Astrocyte (in vitro differentiated cells and primary cell): Measurements from ENCODE around the gene TCERG1. TPM values are rescaled to one million over a fixed set of nuclear protein-coding genes. Genes with fewer than 3 reads are reported as not detected.

ENCODE experiments used
- DNase-seq: peaks from one replicate; pipeline ENCODE4 v3.0.0-alpha.2; 2010; ENCODE audit warnings: low read depth
- FAIRE-seq: peaks from 2 replicates; lab custom pipeline; 2011; peaks lifted over from hg19 to GRCh38; lab: Jason Lieb, UNC
- H2AFZ ChIP-seq: 2 replicates; pipeline ENCODE4 v1.6.0; 2012; ENCODE audit warnings: low read depth, low read length, inconsistent platforms
- H3K27ac ChIP-seq: 2 replicates; pipeline ENCODE4 v1.5.1; 2011; ENCODE audit warnings: low read depth, low read length, inconsistent platforms
- H3K27me3 ChIP-seq: 2 replicates; pipeline ENCODE4 v1.6.0; 2011; ENCODE audit warnings: low read length, inconsistent platforms; ENCODE audit not compliant: insufficient read depth
- H3K36me3 ChIP-seq: 2 replicates; pipeline ENCODE4 v1.5.1; 2011; ENCODE audit warnings: low read length, inconsistent platforms; ENCODE audit not compliant: insufficient read depth
- H3K4me1 ChIP-seq: 2 replicates; pipeline ENCODE4 v1.5.1; 2011; ENCODE audit warnings: low read length, inconsistent platforms; ENCODE audit not compliant: insufficient read depth
- H3K4me2 ChIP-seq: 2 replicates; pipeline ENCODE4 v1.6.0; 2012; ENCODE audit warnings: low read length, inconsistent platforms
- H3K4me3 ChIP-seq: 2 replicates; pipeline ENCODE4 v1.5.1; 2011; ENCODE audit warnings: low read depth, mild to moderate bottlenecking, low read length, inconsistent platforms; ENCODE audit not compliant: insufficient read depth
- H3K79me2 ChIP-seq: 2 replicates; pipeline ENCODE4 v1.6.0; 2012; ENCODE audit warnings: mild to moderate bottlenecking, low read length, inconsistent platforms; ENCODE audit not compliant: insufficient read depth
- H3K9ac ChIP-seq: 2 replicates; pipeline ENCODE4 v1.6.0; 2012; ENCODE audit warnings: mild to moderate bottlenecking, low read length, inconsistent platforms
- H3K9me3 ChIP-seq: 2 replicates; pipeline ENCODE4 v1.5.1; 2012; ENCODE audit warnings: low read depth, mild to moderate bottlenecking, low read length, inconsistent platforms; ENCODE audit not compliant: insufficient read depth
- H4K20me1 ChIP-seq: 2 replicates; pipeline ENCODE4 v1.6.0; 2012; ENCODE audit warnings: low read length, inconsistent platforms; ENCODE audit not compliant: insufficient read depth
- H3K27ac Mint-ChIP-seq: one replicate; pipeline ENCODE4 v1.8.0; 2021; ENCODE audit warnings: mild to moderate bottlenecking, mixed read lengths; ENCODE audit not compliant: unreplicated experiment
- H3K27me3 Mint-ChIP-seq: one replicate; pipeline ENCODE4 v1.8.0; 2021; ENCODE audit warnings: low read depth, mixed read lengths; ENCODE audit not compliant: unreplicated experiment
- H3K36me3 Mint-ChIP-seq: one replicate; pipeline ENCODE4 v1.8.0; 2021; ENCODE audit warnings: low read depth, mixed read lengths; ENCODE audit not compliant: unreplicated experiment
- H3K4me1 Mint-ChIP-seq: one replicate; pipeline ENCODE4 v1.8.0; 2021; ENCODE audit warnings: low read depth, mixed read lengths; ENCODE audit not compliant: unreplicated experiment
- H3K4me3 Mint-ChIP-seq: one replicate; pipeline ENCODE4 v1.8.0; 2021; ENCODE audit warnings: mild to moderate bottlenecking, moderate library complexity, mixed read lengths; ENCODE audit not compliant: unreplicated experiment
- H3K9me3 Mint-ChIP-seq: one replicate; pipeline ENCODE4 v1.8.0; 2021; ENCODE audit warnings: mild to moderate bottlenecking, mixed read lengths; ENCODE audit not compliant: unreplicated experiment
- EZH2 ChIP-seq: IDR thresholded peaks from 2 replicates; pipeline ENCODE4 v1.6.1; 2012; ENCODE audit warnings: mild to moderate bottlenecking, low read length, inconsistent platforms; ENCODE audit not compliant: insufficient read depth
- total RNA-seq: library from RNA; stranded (reverse); gene quantifications from 2 replicates; pipeline ENCODE4 v1.2.1, GENCODE V29; 2021
- TF ChIP-seq, protein P1 (sequence below): IDR thresholded peaks from 2 replicates; pipeline ENCODE4 v1.5.1; 2011; ENCODE audit warnings: low read depth, mild to moderate bottlenecking, inconsistent platforms, low read length, moderate library complexity; ENCODE audit not compliant: insufficient read depth

TCERG1 gene
- total RNA-seq, 1 donor from 2014 or later: 66.0 TPM

DNA sequence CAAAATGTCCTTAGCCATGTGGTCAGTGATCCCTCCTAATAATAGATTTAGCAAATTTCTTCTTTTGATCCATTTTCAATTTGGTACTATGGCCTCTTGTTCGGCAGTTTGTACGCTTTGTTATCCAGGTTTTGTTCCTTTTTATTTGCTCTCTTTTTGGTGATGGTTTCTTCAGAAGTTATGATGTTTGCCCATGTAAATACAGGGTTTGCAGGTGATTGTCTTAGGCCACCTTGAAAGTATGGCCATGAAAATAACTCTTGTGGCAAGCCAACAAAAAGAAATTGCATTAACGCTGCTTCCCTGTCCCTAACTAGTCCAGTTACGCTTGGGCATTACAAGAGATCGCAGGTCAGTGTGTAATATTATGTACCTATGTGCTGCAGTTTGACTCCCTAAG is 60.3 kb downstream of the TCERG1 start:
- H3K36me3 Mint-ChIP-seq: peaks cover 12% of the 10 kb centered on the region
- Histone ChIP-seq H3K4me3 (no peak overlapping the region), H3K79me2 (no peaks in the 10 kb centered on the region), H3K9me3 (no peaks in the 10 kb centered on the region), H3K4me2 (no peak overlapping the region), H3K4me1 (no peaks in the 10 kb centered on the region), H4K20me1 (no peaks in the 10 kb centered on the region), H2AFZ (no peak overlapping the region), H3K9ac (no peak overlapping the region), H3K36me3 (peaks cover 55% of the 10 kb centered on the region), H3K27me3 (no peaks in the 10 kb centered on the region), H3K27ac (no peak overlapping the region)
- H3K27me3 Mint-ChIP-seq: no peaks in the 10 kb centered on the region
- H3K4me3 Mint-ChIP-seq: no peak overlapping the region
- no peak for DNase-seq
- H3K4me1 Mint-ChIP-seq: no peaks in the 10 kb centered on the region
- H3K27ac Mint-ChIP-seq: no peak overlapping the region
- no peak for TF ChIP-seq EZH2
- TF ChIP-seq, protein P1, sequence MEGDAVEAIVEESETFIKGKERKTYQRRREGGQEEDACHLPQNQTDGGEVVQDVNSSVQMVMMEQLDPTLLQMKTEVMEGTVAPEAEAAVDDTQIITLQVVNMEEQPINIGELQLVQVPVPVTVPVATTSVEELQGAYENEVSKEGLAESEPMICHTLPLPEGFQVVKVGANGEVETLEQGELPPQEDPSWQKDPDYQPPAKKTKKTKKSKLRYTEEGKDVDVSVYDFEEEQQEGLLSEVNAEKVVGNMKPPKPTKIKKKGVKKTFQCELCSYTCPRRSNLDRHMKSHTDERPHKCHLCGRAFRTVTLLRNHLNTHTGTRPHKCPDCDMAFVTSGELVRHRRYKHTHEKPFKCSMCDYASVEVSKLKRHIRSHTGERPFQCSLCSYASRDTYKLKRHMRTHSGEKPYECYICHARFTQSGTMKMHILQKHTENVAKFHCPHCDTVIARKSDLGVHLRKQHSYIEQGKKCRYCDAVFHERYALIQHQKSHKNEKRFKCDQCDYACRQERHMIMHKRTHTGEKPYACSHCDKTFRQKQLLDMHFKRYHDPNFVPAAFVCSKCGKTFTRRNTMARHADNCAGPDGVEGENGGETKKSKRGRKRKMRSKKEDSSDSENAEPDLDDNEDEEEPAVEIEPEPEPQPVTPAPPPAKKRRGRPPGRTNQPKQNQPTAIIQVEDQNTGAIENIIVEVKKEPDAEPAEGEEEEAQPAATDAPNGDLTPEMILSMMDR: no peak
- FAIRE-seq: no peak
- H3K9me3 Mint-ChIP-seq: no peaks in the 10 kb centered on the region

DNA sequence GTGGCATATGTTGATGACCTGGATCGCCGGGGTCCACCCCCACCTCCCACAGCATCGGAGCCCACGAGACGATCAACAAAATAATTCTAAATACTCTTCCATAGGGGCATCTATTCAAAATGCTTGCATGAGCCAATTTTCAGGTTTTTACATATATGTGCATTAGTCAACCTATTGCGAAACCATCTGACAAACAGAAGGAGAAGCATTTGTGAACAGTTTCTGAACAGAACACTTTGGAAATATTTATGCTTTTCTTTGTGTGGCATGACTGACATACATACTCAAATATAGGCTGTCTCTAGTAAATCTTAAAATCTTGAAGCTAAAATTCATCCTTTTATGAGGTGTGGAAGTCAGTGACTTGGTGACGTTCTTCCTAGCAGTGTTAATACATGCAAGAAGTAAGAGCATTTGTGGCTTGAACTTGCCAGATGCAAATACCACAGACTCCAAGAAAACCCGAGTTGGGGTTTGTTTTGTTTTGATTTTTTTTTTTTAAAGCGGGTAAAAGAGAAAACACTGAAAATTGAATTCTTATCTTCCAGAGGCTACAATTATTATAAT is 63.5 kb downstream of the TCERG1 start:
- H3K9me3 ChIP-seq: no peaks in the 10 kb centered on the region
- H3K9ac ChIP-seq: no peak overlapping the region
- H2AFZ ChIP-seq: no peak overlapping the region
- H3K79me2 ChIP-seq: no peaks in the 10 kb centered on the region
- H3K9me3 Mint-ChIP-seq: no peaks in the 10 kb centered on the region
- H3K4me1 ChIP-seq: no peaks in the 10 kb centered on the region
- no peaks in the 10 kb centered on the region for H3K27me3 ChIP-seq
- H4K20me1 ChIP-seq: no peaks in the 10 kb centered on the region
- no peak for TF ChIP-seq EZH2
- TF ChIP-seq, protein P1: no peak
- no peaks in the 10 kb centered on the region for H3K27me3 Mint-ChIP-seq
- DNase-seq: peak; percentile 3
- H3K36me3 Mint-ChIP-seq: peaks cover 7% of the 10 kb centered on the region
- no peak overlapping the region for H3K27ac Mint-ChIP-seq
- no peak overlapping the region for H3K27ac ChIP-seq
- no peaks in the 10 kb centered on the region for H3K4me1 Mint-ChIP-seq
- FAIRE-seq: no peak
- no peak overlapping the region for H3K4me2 ChIP-seq
- no peak overlapping the region for H3K4me3 Mint-ChIP-seq
- peaks cover 45% of the 10 kb centered on the region for H3K36me3 ChIP-seq
- no peak overlapping the region for H3K4me3 ChIP-seq

DNA sequence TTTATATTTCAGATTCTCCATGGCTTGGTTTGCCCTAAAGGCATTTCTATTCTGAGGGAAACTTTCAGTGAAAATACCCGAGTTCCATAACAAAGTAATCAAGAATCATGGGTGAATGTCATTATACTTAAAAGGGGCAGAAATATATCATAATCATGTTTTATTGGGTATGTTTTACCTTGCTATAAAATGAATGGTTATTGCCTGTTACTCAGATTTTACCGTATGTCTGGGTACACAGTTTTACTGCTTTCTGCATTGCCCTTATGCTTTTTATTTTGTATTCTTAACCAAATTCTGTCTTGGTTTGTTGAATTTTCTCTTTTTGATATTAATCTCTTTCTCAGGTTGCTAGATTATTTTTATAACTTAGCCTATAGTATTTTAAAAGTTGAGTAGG is 66.3 kb downstream of the TCERG1 start:
- Mint-ChIP-seq H3K36me3 (peaks cover 7% of the 10 kb centered on the region), H3K4me3 (no peak overlapping the region), H3K27me3 (no peaks in the 10 kb centered on the region), H3K27ac (no peak overlapping the region), H3K4me1 (no peaks in the 10 kb centered on the region), H3K9me3 (no peaks in the 10 kb centered on the region)
- no peak overlapping the region for H3K4me2 ChIP-seq
- DNase-seq (no peak), FAIRE-seq (no peak)
- H3K79me2 ChIP-seq: no peaks in the 10 kb centered on the region
- no peaks in the 10 kb centered on the region for H3K9me3 ChIP-seq
- no peaks in the 10 kb centered on the region for H3K4me1 ChIP-seq
- no peak for TF ChIP-seq EZH2
- TF ChIP-seq, protein P1: no peak
- peaks cover 29% of the 10 kb centered on the region for H3K36me3 ChIP-seq
- H3K9ac ChIP-seq: no peak overlapping the region
- H4K20me1 ChIP-seq: no peaks in the 10 kb centered on the region
- H3K27ac ChIP-seq: no peak overlapping the region
- no peak overlapping the region for H3K4me3 ChIP-seq
- H2AFZ ChIP-seq: no peak overlapping the region
- no peaks in the 10 kb centered on the region for H3K27me3 ChIP-seq
